Measurements from ENCODE around the gene FAM163B.
A peak's percentile ranks its signal among the peaks of the same experiment; 100 is the strongest.

FAM163B gene

GRCh38 chr9:133609311-133610098 lies at the start of gene FAM163B:
FAM163B (minus strand) TSS chr9:133609389; CDS start chr9:133580223, 29,166 bp downstream.
- peaks cover 21% of the 10 kb centered on the region for H3K4me1 ChIP-seq
- no peak within 1 kb of the TSS for H3K9ac ChIP-seq
- no peak within 1 kb of the TSS for H3K27ac ChIP-seq
- H3K27me3 ChIP-seq: peaks cover 54% of the 10 kb centered on the region
- no peaks in the 10 kb centered on the region for H3K9me3 ChIP-seq
- H3K4me3 ChIP-seq: no peak within 1 kb of the TSS
- H3K36me3 ChIP-seq: no peaks in the 10 kb centered on the region
- peak within 1 kb of the TSS; percentile 19; the same call in 1 of the 2 replicates for H3K4me2 ChIP-seq
- H4K20me1 ChIP-seq: no peaks in the 10 kb centered on the region
- no peak for TF ChIP-seq Cebpa-rat (IDR thresholded peaks at IDR 0.05)

GRCh38 chr9:133657120-133657661 lies 48.0 kb upstream of the FAM163B start:
- Histone ChIP-seq H3K9me3 (no peaks in the 10 kb centered on the region), H3K4me2 (peak overlapping the region; percentile 47), H3K36me3 (no peaks in the 10 kb centered on the region), H3K27me3 (peaks cover 21% of the 10 kb centered on the region; the same call in 1 of the 2 replicates), H3K27ac (no peak overlapping the region), H3K9ac (no peak overlapping the region), H4K20me1 (no peaks in the 10 kb centered on the region), H3K4me3 (no peak overlapping the region), H3K4me1 (peaks cover 40% of the 10 kb centered on the region)
- TF ChIP-seq Cebpa-rat (IDR thresholded peaks at IDR 0.05): no peak

- peaks cover 21% of the 10 kb centered on the region; the same call in 1 of the 2 replicates for H3K27me3 ChIP-seq
- peaks cover 41% of the 10 kb centered on the region for H3K4me1 ChIP-seq
- no peaks in the 10 kb centered on the region for H3K9me3 ChIP-seq
- H3K4me3 ChIP-seq: no peak overlapping the region
- no peak overlapping the region for H3K9ac ChIP-seq
- no peaks in the 10 kb centered on the region for H4K20me1 ChIP-seq
- peak overlapping the region; percentile 47 for H3K4me2 ChIP-seq
- H3K36me3 ChIP-seq: no peaks in the 10 kb centered on the region
- no peak for TF ChIP-seq Cebpa-rat (IDR thresholded peaks at IDR 0.05)
- H3K27ac ChIP-seq: no peak overlapping the region
These were observed 47.3 kb upstream of the FAM163B start for GRCh38 chr9:133656211-133657119.

GRCh38 chr9:133655701-133656100 lies 46.5 kb upstream of the FAM163B start:
- Histone ChIP-seq H3K9me3 (no peaks in the 10 kb centered on the region), H3K36me3 (no peaks in the 10 kb centered on the region), H3K27ac (no peak overlapping the region), H3K27me3 (peaks cover 21% of the 10 kb centered on the region; the same call in 1 of the 2 replicates), H3K4me3 (no peak overlapping the region), H3K9ac (no peak overlapping the region), H4K20me1 (no peaks in the 10 kb centered on the region), H3K4me2 (no peak overlapping the region), H3K4me1 (peaks cover 41% of the 10 kb centered on the region)
- TF ChIP-seq Cebpa-rat (IDR thresholded peaks at IDR 0.05): no peak

- Histone ChIP-seq H3K4me2 (no peak overlapping the region), H3K4me1 (peaks cover 35% of the 10 kb centered on the region), H3K36me3 (no peaks in the 10 kb centered on the region), H4K20me1 (no peaks in the 10 kb centered on the region), H3K27me3 (peaks cover 21% of the 10 kb centered on the region; the same call in 1 of the 2 replicates), H3K9ac (no peak overlapping the region), H3K4me3 (no peak overlapping the region), H3K27ac (no peak overlapping the region), H3K9me3 (no peaks in the 10 kb centered on the region)
- no peak for TF ChIP-seq Cebpa-rat (IDR thresholded peaks at IDR 0.05)
These were observed 45.8 kb upstream of the FAM163B start for GRCh38 chr9:133654736-133655657.

- H3K9ac ChIP-seq: no peak overlapping the region
- no peaks in the 10 kb centered on the region for H3K36me3 ChIP-seq
- no peak for TF ChIP-seq Cebpa-rat (IDR thresholded peaks at IDR 0.05)
- no peak overlapping the region for H3K4me3 ChIP-seq
- H3K27me3 ChIP-seq: peaks cover 21% of the 10 kb centered on the region; the same call in 1 of the 2 replicates
- H3K27ac ChIP-seq: no peak overlapping the region
- peaks cover 22% of the 10 kb centered on the region for H3K4me1 ChIP-seq
- H4K20me1 ChIP-seq: no peaks in the 10 kb centered on the region
- H3K4me2 ChIP-seq: no peak overlapping the region
- H3K9me3 ChIP-seq: no peaks in the 10 kb centered on the region
These were observed 44.4 kb upstream of the FAM163B start for GRCh38 chr9:133653638-133654037.

GRCh38 chr9:133650026-133650425 lies 40.8 kb upstream of the FAM163B start:
- Histone ChIP-seq H3K27ac (no peak overlapping the region), H3K27me3 (peaks cover 9% of the 10 kb centered on the region; the same call in 1 of the 2 replicates), H3K4me1 (peaks cover 16% of the 10 kb centered on the region), H3K9ac (no peak overlapping the region), H3K36me3 (no peaks in the 10 kb centered on the region), H3K4me3 (no peak overlapping the region), H4K20me1 (no peaks in the 10 kb centered on the region), H3K9me3 (no peaks in the 10 kb centered on the region), H3K4me2 (no peak overlapping the region)
- no peak for TF ChIP-seq Cebpa-rat (IDR thresholded peaks at IDR 0.05)

- Histone ChIP-seq H3K4me2 (no peak overlapping the region), H3K27ac (no peak overlapping the region), H3K4me3 (no peak overlapping the region), H3K27me3 (0 out of 2 replicates have a peak, but pooled peaks cover 4% of the 10 kb centered on the region), H3K9me3 (no peaks in the 10 kb centered on the region), H3K36me3 (no peaks in the 10 kb centered on the region), H3K9ac (no peak overlapping the region), H3K4me1 (peaks cover 24% of the 10 kb centered on the region), H4K20me1 (no peaks in the 10 kb centered on the region)
- TF ChIP-seq Cebpa-rat (IDR thresholded peaks at IDR 0.05): no peak
These were observed 40.0 kb upstream of the FAM163B start for GRCh38 chr9:133649194-133649593.

Data from BLaER1 (cell line).